Measurements from ENCODE around the gene WDR47.

The WDR47 gene

DNA sequence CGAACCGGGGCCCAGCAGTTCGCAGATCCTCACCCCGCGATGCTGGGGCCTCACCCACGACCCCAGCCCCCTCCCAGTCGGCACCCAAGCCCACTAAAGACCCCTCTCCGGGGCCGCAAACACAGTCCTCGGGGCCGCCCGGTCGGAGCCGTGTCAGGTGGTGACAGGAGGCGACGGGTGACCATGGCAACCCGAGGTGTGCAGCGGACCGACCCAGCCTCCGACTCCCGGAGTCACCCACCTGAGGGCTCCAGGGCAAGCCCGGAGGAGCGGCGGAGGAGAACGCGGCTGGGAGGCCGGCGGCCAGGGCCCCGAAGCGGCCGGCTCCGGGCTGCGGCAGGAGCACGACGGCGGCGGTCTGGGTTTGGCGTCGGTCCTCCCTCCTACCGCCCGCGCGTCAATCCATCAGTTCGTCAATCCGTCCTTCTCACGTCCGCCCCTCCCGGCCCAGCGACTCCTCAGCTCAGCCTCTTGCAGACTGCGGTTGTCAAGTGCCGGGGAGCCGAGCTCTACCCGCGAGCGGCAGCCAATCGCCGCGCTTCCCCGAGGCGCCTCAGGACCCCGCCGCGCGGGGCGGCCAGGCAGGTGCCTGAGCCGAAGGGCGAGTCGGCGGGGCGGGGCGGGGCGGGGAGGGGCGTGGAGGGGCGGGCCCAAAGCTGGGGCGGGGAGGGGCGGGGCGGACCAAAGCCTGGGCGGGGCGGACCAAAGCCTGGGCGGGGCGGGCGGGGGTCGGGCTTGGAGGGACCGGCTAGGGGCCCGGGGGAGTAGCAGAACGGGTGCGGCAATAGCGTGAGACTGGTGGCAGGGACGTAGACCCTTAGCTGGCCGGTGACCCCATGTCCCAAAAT is at the start of gene WDR47:
Gene WDR47, minus strand, starts transcription at position 482 of the 848 bp plus-strand sequence. CDS start 18,590 bp downstream, outside the sequence.
- Histone ChIP-seq H3K4me2 (ENCODE audit: low read depth, low read length) (peak within 1 kb of the TSS; percentile 74), H3F3A (ENCODE audit: insufficient read depth, low read length) (peaks cover 4% of the 10 kb centered on the region; the same call in 1 of the 2 replicates), H3K9ac (ENCODE audit: low read length) (peak within 1 kb of the TSS; percentile 55), H4K20me1 (ENCODE audit: insufficient read depth, low read length) (no peaks in the 10 kb centered on the region), H3K79me2 (ENCODE audit: low read length) (peaks cover 4% of the 10 kb centered on the region; the same call in 1 of the 2 replicates), H3K27ac (ENCODE audit: low read length) (peak within 1 kb of the TSS; percentile 53; the same call in 1 of the 2 replicates), H3K9me2 (replicated peaks; ENCODE audit: insufficient read depth, low read length) (no peaks in the 10 kb centered on the region), H2AFZ (ENCODE audit: low read length) (peak within 1 kb of the TSS; percentile 77), H3K27me3 (replicated peaks; ENCODE audit: insufficient read depth, low read length) (no peaks in the 10 kb centered on the region), H3K36me3 (replicated peaks; ENCODE audit: insufficient read depth, low read length) (no peaks in the 10 kb centered on the region), H3K9me3 (replicated peaks; ENCODE audit: insufficient read depth, low read length) (no peaks in the 10 kb centered on the region), H3K4me1 (ENCODE audit: low read length) (0 out of 2 replicates have a peak, but pooled peaks cover 3% of the 10 kb centered on the region), H3K4me3 (ENCODE audit: low read length) (peak within 1 kb of the TSS; percentile 86)
- TF ChIP-seq EZH2 (optimal IDR thresholded peaks at IDR 0.05; ENCODE audit: low read depth, low read length) (no peak), CTCF (IDR thresholded peaks at IDR 0.05; ENCODE audit: low read length) (no peak), EZH2phosphoT487 (IDR thresholded peaks at IDR 0.05; ENCODE audit: low read length) (no peak)
- DNase-seq, result peak; percentile 92

- Histone ChIP-seq H4K20me1 (ENCODE audit: insufficient read depth, low read length) (no peaks in the 10 kb centered on the region), H3K9me2 (replicated peaks; ENCODE audit: insufficient read depth, low read length) (no peaks in the 10 kb centered on the region), H3K4me3 (ENCODE audit: low read length) (peak overlapping the region; percentile 90), H3K27me3 (replicated peaks; ENCODE audit: insufficient read depth, low read length) (no peaks in the 10 kb centered on the region), H3K36me3 (replicated peaks; ENCODE audit: insufficient read depth, low read length) (no peaks in the 10 kb centered on the region), H3K79me2 (ENCODE audit: low read length) (peaks cover 22% of the 10 kb centered on the region), H3K9me3 (replicated peaks; ENCODE audit: insufficient read depth, low read length) (no peaks in the 10 kb centered on the region), H3K27ac (ENCODE audit: low read length) (peak overlapping the region; percentile 95; the same call in 1 of the 2 replicates), H3K9ac (ENCODE audit: low read length) (peak overlapping the region; percentile 79), H3K4me1 (ENCODE audit: low read length) (0 out of 2 replicates have a peak, but pooled peaks cover 6% of the 10 kb centered on the region), H3F3A (ENCODE audit: insufficient read depth, low read length) (peaks cover 11% of the 10 kb centered on the region), H2AFZ (ENCODE audit: low read length) (peak overlapping the region; percentile 89; the same call in 1 of the 2 replicates), H3K4me2 (ENCODE audit: low read depth, low read length) (peak overlapping the region; percentile 69)
- TF ChIP-seq CTCF (IDR thresholded peaks at IDR 0.05; ENCODE audit: low read length) (no peak), EZH2 (optimal IDR thresholded peaks at IDR 0.05; ENCODE audit: low read depth, low read length) (no peak), EZH2phosphoT487 (IDR thresholded peaks at IDR 0.05; ENCODE audit: low read length) (no peak)
- DNase-seq, result peak; percentile 21
Measured at GRCh38 chr1:109091078-109091838, 49.4 kb upstream of the WDR47 start.

DNA sequence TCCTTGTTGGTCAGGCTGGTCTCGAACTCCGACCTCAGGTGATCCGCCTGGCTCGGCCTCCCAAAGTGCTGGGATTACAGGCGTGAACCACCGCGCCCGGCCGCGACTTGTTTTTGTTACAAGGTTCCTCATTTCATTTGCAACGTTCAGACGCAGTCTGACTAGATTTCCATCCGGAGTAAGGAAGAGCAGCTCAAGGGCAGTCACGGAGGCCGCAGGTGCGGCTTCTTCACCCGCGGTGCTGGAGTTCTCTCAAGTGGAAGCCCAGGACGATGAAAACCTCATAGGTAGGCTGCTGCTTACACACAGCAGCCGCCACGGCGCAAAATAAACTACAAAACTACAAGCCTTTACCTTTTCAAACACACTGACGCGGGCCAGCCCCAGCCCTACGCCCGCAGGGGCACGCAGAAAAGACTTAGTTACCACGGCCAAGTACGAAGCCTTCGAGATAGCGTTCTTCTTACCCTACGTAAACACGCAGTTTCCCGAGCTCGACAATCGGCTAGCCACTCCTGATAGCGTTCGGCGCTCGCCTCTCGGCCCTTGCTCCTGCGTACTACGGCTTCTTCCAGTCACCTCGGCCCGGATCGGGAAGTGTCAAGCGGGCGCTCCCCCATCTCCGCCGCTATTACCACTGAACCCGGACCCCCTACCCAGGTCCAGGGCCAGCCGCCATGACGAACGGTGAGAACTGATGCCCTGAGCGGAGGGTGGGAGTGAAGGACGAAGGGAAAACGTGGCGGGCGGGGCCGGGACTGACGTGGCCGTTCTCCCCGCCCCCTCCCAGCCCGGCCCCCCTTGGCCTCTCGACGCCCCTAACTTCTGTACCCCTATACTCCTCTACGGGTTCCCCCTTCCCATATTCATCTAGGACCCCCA is 48.5 kb upstream of the WDR47 start, which contains the start of gene TMEM167B:
Gene TMEM167B, plus strand, starts transcription at position 569 of the 882 bp plus-strand sequence. Its CDS starts 109 bp downstream, at position 678.
- Histone ChIP-seq H3K27me3 (replicated peaks; ENCODE audit: insufficient read depth, low read length) (no peaks in the 10 kb centered on the region), H3K4me2 (ENCODE audit: low read depth, low read length) (peak within 1 kb of the TSS; percentile 87), H3K9me2 (replicated peaks; ENCODE audit: insufficient read depth, low read length) (no peaks in the 10 kb centered on the region), H3K27ac (ENCODE audit: low read length) (peak within 1 kb of the TSS; percentile 95), H3K9me3 (replicated peaks; ENCODE audit: insufficient read depth, low read length) (no peaks in the 10 kb centered on the region), H3K36me3 (replicated peaks; ENCODE audit: insufficient read depth, low read length) (no peaks in the 10 kb centered on the region), H3K9ac (ENCODE audit: low read length) (peak within 1 kb of the TSS; percentile 79), H3F3A (ENCODE audit: insufficient read depth, low read length) (peaks cover 11% of the 10 kb centered on the region), H3K4me1 (ENCODE audit: low read length) (0 out of 2 replicates have a peak, but pooled peaks cover 6% of the 10 kb centered on the region), H2AFZ (ENCODE audit: low read length) (peak within 1 kb of the TSS; percentile 89), H3K79me2 (ENCODE audit: low read length) (peaks cover 22% of the 10 kb centered on the region), H4K20me1 (ENCODE audit: insufficient read depth, low read length) (no peaks in the 10 kb centered on the region), H3K4me3 (ENCODE audit: low read length) (peak within 1 kb of the TSS; percentile 90)
- no peak for TF ChIP-seq EZH2phosphoT487 (IDR thresholded peaks at IDR 0.05; ENCODE audit: low read length)
- TF ChIP-seq EZH2 (optimal IDR thresholded peaks at IDR 0.05; ENCODE audit: low read depth, low read length), result no peak
- no peak for TF ChIP-seq CTCF (IDR thresholded peaks at IDR 0.05; ENCODE audit: low read length)
- peak; percentile 86 for DNase-seq
